GM23338 (cell line): ENCODE data around the gene SBK3. TPM values are rescaled to one million over a fixed set of nuclear protein-coding genes. Genes with fewer than 3 reads are reported as not detected.

Source experiments
- ATAC-seq: fragments of 200-7000 bp; cut with Tn5 transposase; 3 replicates; pipeline ENCODE4 v1.9.1; 2020
- DNase-seq: peaks from one replicate; pipeline ENCODE4 v3.0.0-alpha.2; 2015; ENCODE audit warnings: low spot score
- H2AFZ ChIP-seq: fragments of 200-600 bp; sonication (generic); 2 replicates; pipeline ENCODE4 v1.8.0; 2016; ENCODE audit warnings: antibody characterized with exemption, mild to moderate bottlenecking, moderate library complexity
- H3F3A ChIP-seq: fragments of 200-600 bp; sonication (generic); replicated peaks from 2 replicates; pipeline ENCODE4 v1.8.0; 2017; ENCODE audit warnings: antibody characterized with exemption, mixed run types, low read depth
- H3K27ac ChIP-seq: fragments of 200-600 bp; sonication (generic); 2 replicates; pipeline ENCODE4 v1.6.1; 2016; ENCODE audit warnings: low read depth
- H3K27me3 ChIP-seq: fragments of 200-600 bp; sonication (generic); 2 replicates; pipeline ENCODE4 v1.8.0; 2016; ENCODE audit warnings: mild to moderate bottlenecking, mixed run types, moderate library complexity; ENCODE audit not compliant: insufficient read depth
- H3K36me3 ChIP-seq: fragments of 200-600 bp; sonication (generic); 2 replicates; pipeline ENCODE4 v1.8.0; 2016; ENCODE audit warnings: mild to moderate bottlenecking; ENCODE audit not compliant: insufficient read depth
- H3K4me1 ChIP-seq: fragments of 200-600 bp; sonication (generic); 2 replicates; pipeline ENCODE4 v1.8.0; 2016; ENCODE audit warnings: mild to moderate bottlenecking, moderate library complexity; ENCODE audit not compliant: insufficient read depth
- H3K4me2 ChIP-seq: fragments of 200-600 bp; sonication (generic); 2 replicates; pipeline ENCODE4 v1.7.1; 2017; ENCODE audit warnings: mixed run types
- H3K4me3 ChIP-seq: fragments of 200-600 bp; sonication (generic); 2 replicates; pipeline ENCODE4 v1.6.1; 2016; ENCODE audit warnings: mixed run types
- H3K79me2 ChIP-seq: fragments of 200-600 bp; sonication (generic); replicated peaks from 2 replicates; pipeline ENCODE4 v1.8.0; 2017; ENCODE audit warnings: mild to moderate bottlenecking; ENCODE audit not compliant: insufficient read depth
- H3K9me2 ChIP-seq: fragments of 200-600 bp; sonication (generic); 2 replicates; pipeline ENCODE4 v1.8.0; 2017; ENCODE audit not compliant: insufficient read depth
- H4K20me1 ChIP-seq: fragments of 200-600 bp; sonication (generic); replicated peaks from 2 replicates; pipeline ENCODE4 v1.8.0; 2017; ENCODE audit warnings: mild to moderate bottlenecking; ENCODE audit not compliant: insufficient read depth
- H3K27ac Mint-ChIP-seq: 2 replicates; pipeline ENCODE4 v1.8.0; 2020; ENCODE audit warnings: inconsistent platforms, mild to moderate bottlenecking, moderate library complexity, mixed read lengths
- H3K27me3 Mint-ChIP-seq: 3 replicates; pipeline ENCODE4 v1.8.0; 2022; ENCODE audit warnings: low read depth, mild to moderate bottlenecking, moderate library complexity, mixed read lengths, inconsistent platforms; ENCODE audit not compliant: insufficient read depth, poor library complexity
- H3K36me3 Mint-ChIP-seq: 3 replicates; pipeline ENCODE4 v1.8.0; 2021; ENCODE audit warnings: low read depth, mild to moderate bottlenecking, inconsistent platforms, moderate library complexity, mixed read lengths
- H3K4me1 Mint-ChIP-seq: 3 replicates; pipeline ENCODE4 v1.8.0; 2020; ENCODE audit warnings: mild to moderate bottlenecking, inconsistent platforms, mixed read lengths
- H3K4me3 Mint-ChIP-seq: 3 replicates; pipeline ENCODE4 v1.8.0; 2021; ENCODE audit warnings: moderate library complexity, mild to moderate bottlenecking, inconsistent platforms, mixed read lengths
- H3K9me3 Mint-ChIP-seq: 3 replicates; pipeline ENCODE4 v1.8.0; 2020; ENCODE audit warnings: moderate library complexity, mild to moderate bottlenecking, inconsistent platforms, mixed read lengths
- CTCF ChIP-seq, 2 experiments: fragments of 200-600 bp in 1 of 2; sonication (generic) in 1 of 2; conservative IDR thresholded peaks; 2 replicates each; pipeline versions ENCODE4 v1.5.1 to v1.6.1; 2016 to 2017; ENCODE audit warnings: antibody characterized with exemption in 2 of 2, low read depth in 2 of 2, mild to moderate bottlenecking in 2 of 2, moderate library complexity in 1 of 2
- ETS1 ChIP-seq: IDR thresholded peaks from 2 replicates; pipeline ENCODE4 v1.6.1; 2016; ENCODE audit warnings: antibody characterized with exemption
- EZH2 ChIP-seq: fragments of 200-600 bp; sonication (generic); IDR thresholded peaks from one replicate; pipeline ENCODE4 v1.8.0; 2017; ENCODE audit warnings: antibody characterized with exemption, mild to moderate bottlenecking, low read depth; ENCODE audit not compliant: unreplicated experiment
- EZH2phosphoT487 ChIP-seq: fragments of 200-600 bp; sonication (generic); IDR thresholded peaks from one replicate; pipeline ENCODE4 v1.8.1; 2018; ENCODE audit warnings: antibody characterized with exemption; ENCODE audit not compliant: unreplicated experiment
- JUNB ChIP-seq: IDR thresholded peaks from one replicate; pipeline ENCODE4 v1.6.1; 2016; ENCODE audit warnings: antibody characterized with exemption; ENCODE audit not compliant: unreplicated experiment
- POLR2AphosphoS5 ChIP-seq: IDR thresholded peaks from 2 replicates; pipeline ENCODE4 v1.6.1; 2016; ENCODE audit warnings: antibody characterized with exemption, low read depth
- STAT1 ChIP-seq: IDR thresholded peaks from one replicate; pipeline ENCODE4 v1.6.1; 2016; ENCODE audit warnings: antibody characterized with exemption; ENCODE audit not compliant: unreplicated experiment
- polyA plus RNA-seq: library from polyadenylated mRNA; unstranded; fragments of >200 nt; fragmentation: Nextera tagmentation; extraction: Ambion mirVana; gene quantifications from 2 replicates; pipeline ENCODE4 v1.2.1, GENCODE V29; 2016
- total RNA-seq: library from RNA; depleted of rRNA; stranded (reverse); fragments of >200 nt; shearing (Covaris generic); gene quantifications from 2 replicates; pipeline ENCODE4 v1.2.3, GENCODE V29; 2014
- TF ChIP-seq, protein P1 (sequence below): fragments of 250-450 bp; sonication (Bioruptor Pico); IDR thresholded peaks from 2 replicates; pipeline ENCODE4 v1.5.0; 2020; ENCODE audit warnings: mild to moderate bottlenecking, moderate library complexity

The SBK3 gene
- total and polyA plus RNA-seq, 2 experiments from 2014 or later, result 0.27 to 0.94 TPM

DNA sequence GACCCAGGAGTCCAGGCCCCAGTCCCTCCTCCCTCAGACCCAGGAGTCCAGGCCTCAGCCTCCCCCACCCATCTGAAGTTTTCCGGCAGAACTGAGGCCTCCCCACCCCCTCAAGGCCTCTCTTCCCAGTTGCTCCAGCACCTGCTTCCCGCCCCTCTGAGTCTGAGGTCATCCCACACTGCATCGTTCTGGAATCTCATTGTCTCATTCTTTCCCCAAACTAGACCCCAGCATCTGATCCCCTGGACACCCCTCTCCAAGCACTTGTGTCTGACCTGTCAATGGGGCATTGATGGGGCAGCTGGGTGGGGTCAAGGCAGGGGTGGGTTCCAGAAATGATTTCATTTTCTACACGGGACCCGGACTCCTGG lies 7.6 kb downstream of the SBK3 start (continued):
- TF ChIP-seq, protein P1, sequence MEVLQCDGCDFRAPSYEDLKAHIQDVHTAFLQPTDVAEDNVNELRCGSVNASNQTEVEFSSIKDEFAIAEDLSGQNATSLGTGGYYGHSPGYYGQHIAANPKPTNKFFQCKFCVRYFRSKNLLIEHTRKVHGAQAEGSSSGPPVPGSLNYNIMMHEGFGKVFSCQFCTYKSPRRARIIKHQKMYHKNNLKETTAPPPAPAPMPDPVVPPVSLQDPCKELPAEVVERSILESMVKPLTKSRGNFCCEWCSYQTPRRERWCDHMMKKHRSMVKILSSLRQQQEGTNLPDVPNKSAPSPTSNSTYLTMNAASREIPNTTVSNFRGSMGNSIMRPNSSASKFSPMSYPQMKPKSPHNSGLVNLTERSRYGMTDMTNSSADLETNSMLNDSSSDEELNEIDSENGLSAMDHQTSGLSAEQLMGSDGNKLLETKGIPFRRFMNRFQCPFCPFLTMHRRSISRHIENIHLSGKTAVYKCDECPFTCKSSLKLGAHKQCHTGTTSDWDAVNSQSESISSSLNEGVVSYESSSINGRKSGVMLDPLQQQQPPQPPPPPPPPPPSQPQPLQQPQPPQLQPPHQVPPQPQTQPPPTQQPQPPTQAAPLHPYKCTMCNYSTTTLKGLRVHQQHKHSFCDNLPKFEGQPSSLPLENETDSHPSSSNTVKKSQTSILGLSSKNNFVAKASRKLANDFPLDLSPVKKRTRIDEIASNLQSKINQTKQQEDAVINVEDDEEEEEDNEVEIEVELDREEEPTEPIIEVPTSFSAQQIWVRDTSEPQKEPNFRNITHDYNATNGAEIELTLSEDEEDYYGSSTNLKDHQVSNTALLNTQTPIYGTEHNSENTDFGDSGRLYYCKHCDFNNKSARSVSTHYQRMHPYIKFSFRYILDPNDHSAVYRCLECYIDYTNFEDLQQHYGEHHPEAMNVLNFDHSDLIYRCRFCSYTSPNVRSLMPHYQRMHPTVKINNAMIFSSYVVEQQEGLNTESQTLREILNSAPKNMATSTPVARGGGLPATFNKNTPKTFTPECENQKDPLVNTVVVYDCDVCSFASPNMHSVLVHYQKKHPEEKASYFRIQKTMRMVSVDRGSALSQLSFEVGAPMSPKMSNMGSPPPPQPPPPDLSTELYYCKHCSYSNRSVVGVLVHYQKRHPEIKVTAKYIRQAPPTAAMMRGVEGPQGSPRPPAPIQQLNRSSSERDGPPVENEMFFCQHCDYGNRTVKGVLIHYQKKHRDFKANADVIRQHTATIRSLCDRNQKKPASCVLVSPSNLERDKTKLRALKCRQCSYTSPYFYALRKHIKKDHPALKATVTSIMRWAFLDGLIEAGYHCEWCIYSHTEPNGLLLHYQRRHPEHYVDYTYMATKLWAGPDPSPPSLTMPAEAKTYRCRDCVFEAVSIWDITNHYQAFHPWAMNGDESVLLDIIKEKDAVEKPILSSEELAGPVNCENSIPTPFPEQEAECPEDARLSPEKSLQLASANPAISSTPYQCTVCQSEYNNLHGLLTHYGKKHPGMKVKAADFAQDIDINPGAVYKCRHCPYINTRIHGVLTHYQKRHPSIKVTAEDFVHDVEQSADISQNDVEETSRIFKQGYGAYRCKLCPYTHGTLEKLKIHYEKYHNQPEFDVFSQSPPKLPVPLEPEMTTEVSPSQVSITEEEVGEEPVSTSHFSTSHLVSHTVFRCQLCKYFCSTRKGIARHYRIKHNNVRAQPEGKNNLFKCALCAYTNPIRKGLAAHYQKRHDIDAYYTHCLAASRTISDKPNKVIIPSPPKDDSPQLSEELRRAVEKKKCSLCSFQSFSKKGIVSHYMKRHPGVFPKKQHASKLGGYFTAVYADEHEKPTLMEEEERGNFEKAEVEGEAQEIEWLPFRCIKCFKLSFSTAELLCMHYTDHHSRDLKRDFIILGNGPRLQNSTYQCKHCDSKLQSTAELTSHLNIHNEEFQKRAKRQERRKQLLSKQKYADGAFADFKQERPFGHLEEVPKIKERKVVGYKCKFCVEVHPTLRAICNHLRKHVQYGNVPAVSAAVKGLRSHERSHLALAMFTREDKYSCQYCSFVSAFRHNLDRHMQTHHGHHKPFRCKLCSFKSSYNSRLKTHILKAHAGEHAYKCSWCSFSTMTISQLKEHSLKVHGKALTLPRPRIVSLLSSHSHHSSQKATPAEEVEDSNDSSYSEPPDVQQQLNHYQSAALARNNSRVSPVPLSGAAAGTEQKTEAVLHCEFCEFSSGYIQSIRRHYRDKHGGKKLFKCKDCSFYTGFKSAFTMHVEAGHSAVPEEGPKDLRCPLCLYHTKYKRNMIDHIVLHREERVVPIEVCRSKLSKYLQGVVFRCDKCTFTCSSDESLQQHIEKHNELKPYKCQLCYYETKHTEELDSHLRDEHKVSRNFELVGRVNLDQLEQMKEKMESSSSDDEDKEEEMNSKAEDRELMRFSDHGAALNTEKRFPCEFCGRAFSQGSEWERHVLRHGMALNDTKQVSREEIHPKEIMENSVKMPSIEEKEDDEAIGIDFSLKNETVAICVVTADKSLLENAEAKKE (CRISPR knock-in tag), result no peak
- no peak for TF ChIP-seq EZH2
- TF ChIP-seq STAT1, result no peak
- no peak for TF ChIP-seq EZH2phosphoT487

DNA sequence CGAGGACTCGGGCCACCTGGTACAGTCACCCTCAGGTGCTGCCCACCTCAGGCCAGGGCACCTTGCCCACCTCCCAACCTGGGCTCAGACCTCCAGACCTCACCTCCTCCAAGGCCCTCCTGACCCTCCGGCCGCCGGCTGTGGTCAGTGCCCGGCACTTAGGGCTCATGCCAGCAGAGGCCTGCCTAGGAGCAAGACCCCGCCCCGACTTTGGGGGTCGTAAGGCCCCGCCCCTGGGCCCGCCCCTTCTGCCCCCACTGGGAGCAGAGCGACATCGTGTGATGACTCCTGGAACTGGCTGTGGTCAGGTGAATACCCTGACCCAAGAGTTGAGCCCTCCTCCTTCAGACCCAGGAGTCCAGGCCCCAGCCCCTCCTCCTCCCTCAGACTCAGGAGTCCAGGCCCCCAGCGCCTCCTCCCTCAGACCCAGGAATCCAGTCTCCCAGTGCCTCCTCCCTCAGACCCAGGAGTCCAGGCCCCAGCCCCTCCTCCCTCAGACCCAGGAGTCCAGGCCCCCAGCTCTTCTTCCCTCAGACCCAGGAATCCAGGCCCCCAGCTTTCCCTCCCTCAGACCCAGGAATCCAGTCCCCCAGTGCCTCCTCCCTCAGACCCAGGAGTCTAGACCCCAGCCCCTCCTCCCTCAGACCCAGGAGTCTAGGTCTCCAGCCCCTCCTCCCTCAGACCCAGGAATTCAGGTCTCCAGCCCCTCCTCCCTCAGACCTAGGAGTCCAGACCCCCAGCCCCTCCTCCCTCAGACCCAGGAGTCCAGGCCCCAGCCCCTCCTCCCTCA lies 8.2 kb downstream of the SBK3 start, which contains the start of gene SBK2:
TSS of gene SBK2 (minus strand) at position 183 of the 790 bp plus-strand sequence. CDS start 839 bp downstream, outside the sequence.
- no peaks in the 10 kb centered on the region for H3K27me3 ChIP-seq
- TF ChIP-seq POLR2AphosphoS5, result peak; percentile 55
- no peak for TF ChIP-seq JUNB
- TF ChIP-seq CTCF (conservative IDR thresholded peaks at IDR 0.05; ENCODE audit: low read depth in 2 of 2), result peak; percentile 57 to 87
- no peak for TF ChIP-seq ETS1
- TF ChIP-seq EZH2, result no peak
- H3K27ac ChIP-seq, result no peak within 1 kb of the TSS
- peaks cover 5% of the 10 kb centered on the region; the same call in 1 of the 2 replicates for H3K9me2 ChIP-seq
- no peaks in the 10 kb centered on the region for H3K36me3 ChIP-seq
- H3K27me3 Mint-ChIP-seq, result peaks cover 13% of the 10 kb centered on the region
- H3K4me1 ChIP-seq, result peaks cover 7% of the 10 kb centered on the region; the same call in 1 of the 2 replicates
- H3K36me3 Mint-ChIP-seq, result no peaks in the 10 kb centered on the region; the same call in 2 of the 3 replicates
- peak within 1 kb of the TSS; percentile 64 for H3K4me2 ChIP-seq
- peaks cover 6% of the 10 kb centered on the region for H3K4me1 Mint-ChIP-seq
- H3K4me3 Mint-ChIP-seq, result no peak within 1 kb of the TSS
- H3K79me2 ChIP-seq, result no peaks in the 10 kb centered on the region
- H3K9me3 Mint-ChIP-seq, result peaks cover 3% of the 10 kb centered on the region; the same call in 2 of the 3 replicates
- H3K4me3 ChIP-seq, result peak within 1 kb of the TSS; percentile 36; the same call in 1 of the 2 replicates
- H3F3A ChIP-seq, result 0 out of 2 replicates have a peak, but pooled peaks cover 7% of the 10 kb centered on the region
- ATAC-seq (peak; percentile 94), DNase-seq (peak; percentile 93)
- H4K20me1 ChIP-seq, result no peaks in the 10 kb centered on the region
- H2AFZ ChIP-seq, result no peak within 1 kb of the TSS; the same call in 1 of the 2 replicates
- H3K27ac Mint-ChIP-seq, result peak within 1 kb of the TSS; percentile 44; the same call in 1 of the 2 replicates
